GM12878 (cell line): Measurements from ENCODE around the gene PBRM1. TPM values are rescaled to one million over a fixed set of nuclear protein-coding genes. Genes with fewer than 3 reads are reported as not detected.
"Not testable (repeated sequence)": the region's sequence is repeated elsewhere in the genome, so short reads cannot be mapped to it uniquely, and the experiment has no call there.

Experiments used
- ATAC-seq: fragments of 200-7000 bp; cut with Tn5 transposase; 3 replicates; pipeline ENCODE4 v1.9.1; 2020; ENCODE audit warnings: mild to moderate bottlenecking, moderate library complexity
- BruUV-seq: library from RNA; stranded (reverse); fragments of 400-500 nt; replicated peaks from 2 replicates; lab custom pipeline; 2021; lab: Mats Ljungman, UMichigan
- CTCF ChIA-PET: fragments of 300-600 bp; sonication (Branson Sonifier 250); formaldehyde crosslinking; extraction: SDS; loops from one replicate; lab custom pipeline; 2021; ENCODE audit warnings: inconsistent platforms; lab: Yijun Ruan, JAX
- POLR2A ChIA-PET: fragments of 350-600 bp; formaldehyde crosslinking; extraction: SDS; loops from one replicate; lab custom pipeline; 2021; ENCODE audit warnings: inconsistent platforms; lab: Charles Lee
- RAD21 ChIA-PET: fragments of 300-600 bp; sonication (Branson Sonifier 250); formaldehyde crosslinking; loops from one replicate; lab custom pipeline; 2023; ENCODE audit warnings: antibody characterized with exemption; ENCODE audit not compliant: unreplicated experiment; lab: Charles Lee
- SMC1A ChIA-PET: fragments of 300-600 bp; sonication (Branson Sonifier 250); formaldehyde crosslinking; loops from one replicate; lab custom pipeline; 2023; ENCODE audit not compliant: unreplicated experiment, uncharacterized antibody; lab: Charles Lee
- DNase-seq: peaks from one replicate; pipeline ENCODE4 v3.0.0-alpha.2; 2011; ENCODE audit warnings: low read depth, low spot score
- FAIRE-seq: peaks from 3 replicates; lab custom pipeline; 2011; peaks lifted over from hg19 to GRCh38; lab: Jason Lieb, UNC
- H2AFZ ChIP-seq: 2 replicates; pipeline ENCODE4 v1.6.0; 2011; ENCODE audit warnings: low read depth, low read length, control low read depth; ENCODE audit not compliant: control insufficient read depth
- H3K27ac ChIP-seq: 2 replicates; pipeline ENCODE4 v1.5.1; 2011; ENCODE audit warnings: control low read depth; ENCODE audit not compliant: control insufficient read depth, insufficient read depth
- H3K27me3 ChIP-seq, 2 experiments: replicated peaks in 1 of 2; 2 replicates each; pipeline versions ENCODE4 v1.6.0 to v1.6.1; 2011; ENCODE audit warnings: low read length in 1 of 2; ENCODE audit not compliant: control insufficient read depth in 2 of 2, insufficient read depth in 2 of 2
- H3K36me3 ChIP-seq, 2 experiments: 2 replicates each; pipeline ENCODE4 v1.5.1; 2011; ENCODE audit warnings: low read length in 1 of 2; ENCODE audit not compliant: control insufficient read depth in 2 of 2, insufficient read depth in 2 of 2
- H3K4me1 ChIP-seq: 2 replicates; pipeline ENCODE4 v1.6.1; 2011; ENCODE audit warnings: mild to moderate bottlenecking, low read length, moderate library complexity, mixed read lengths; ENCODE audit not compliant: control insufficient read depth, insufficient read depth
- H3K4me2 ChIP-seq: 2 replicates; pipeline ENCODE4 v1.6.0; 2011; ENCODE audit warnings: control low read depth; ENCODE audit not compliant: control insufficient read depth, insufficient read depth
- H3K4me3 ChIP-seq: fragments of 200-600 bp; sonication (generic); 2 replicates; pipeline ENCODE4 v1.5.1; 2016
- H3K79me2 ChIP-seq: 2 replicates; pipeline ENCODE4 v1.6.0; 2011; ENCODE audit warnings: low read length; ENCODE audit not compliant: control insufficient read depth, insufficient read depth
- H3K9ac ChIP-seq: 2 replicates; pipeline ENCODE4 v1.8.0; 2011; ENCODE audit warnings: low read length, control low read depth, mixed read lengths; ENCODE audit not compliant: control insufficient read depth, insufficient read depth
- H3K9me3 ChIP-seq: replicated peaks from 3 replicates; pipeline ENCODE4 v1.5.1; 2011; ENCODE audit warnings: mild to moderate bottlenecking, low read length; ENCODE audit not compliant: control insufficient read depth, insufficient read depth
- H4K20me1 ChIP-seq: 2 replicates; pipeline ENCODE4 v1.6.0; 2011; ENCODE audit not compliant: control insufficient read depth, insufficient read depth
- ATF7 ChIP-seq: fragments of 450-650 bp; IDR thresholded peaks from 2 replicates; pipeline ENCODE4 v1.6.1; 2016; ENCODE audit warnings: low read depth, mild to moderate bottlenecking
- RAD21 ChIP-seq: IDR thresholded peaks from 2 replicates; pipeline ENCODE4 v1.6.1; 2011; ENCODE audit warnings: mild to moderate bottlenecking, low read depth, low read length, moderate library complexity; ENCODE audit not compliant: insufficient read depth
- REST ChIP-seq: IDR thresholded peaks from 2 replicates; pipeline ENCODE4 v1.6.1; 2012; ENCODE audit warnings: mild to moderate bottlenecking, low read depth, low read length
- SIN3A ChIP-seq: IDR thresholded peaks from 2 replicates; pipeline ENCODE4 v1.6.1; 2012; ENCODE audit warnings: low read depth, low read length, improper control_type of control experiment
- TCF3 ChIP-seq: IDR thresholded peaks from 2 replicates; pipeline ENCODE4 v1.6.1; 2012; ENCODE audit warnings: low read depth, mild to moderate bottlenecking, low read length, borderline replicate concordance; ENCODE audit not compliant: insufficient read depth
- ZNF384 ChIP-seq: IDR thresholded peaks from 2 replicates; pipeline ENCODE4 v1.6.1; 2012; ENCODE audit warnings: low read depth, mild to moderate bottlenecking, low read length, improper control_type of control experiment, borderline replicate concordance
- WGBS: methylation state at CpG from one replicate; pipeline ENCODE4 v1.1.6; 2016; ENCODE audit warnings: low lambda C conversion rate; ENCODE audit not compliant: insufficient replicate concordance, insufficient coverage; ENCODE audit errors: missing lambda C conversion rate; 5-methylcytosine and 5-hydroxymethylcytosine counted together
- in situ Hi-C: fragments of 300-500 bp; cut with MboI; formaldehyde crosslinking; loops from 9 replicates; pipeline ENCODE4 v1.14.3; 2018; ENCODE audit warnings: mixed read lengths
- intact Hi-C: fragments of 100-400 bp; cut with micrococcal nuclease; formaldehyde crosslinking; loops from one replicate; pipeline ENCODE4 v1.14.2; 2022; ENCODE audit not compliant: unreplicated experiment
- polyA plus RNA-seq, 11 experiments: library from polyadenylated mRNA; depleted of rRNA in 4 of 11; unstranded in 6 of 11; stranded (reverse) in 5 of 11; fragments of >200 nt; fragmentation: Nextera tagmentation in 4 of 11; fragmentation: Illumina TruSeq in 1 of 11; extraction: Ambion mirVana in 4 of 11; extraction: Trizol in 1 of 11; gene quantifications; 1 replicate in 1 of 11; 2 replicates in 10 of 11; pipeline versions ENCODE4 v1.2.1 to v1.2.3, GENCODE V29; 2011 to 2016; ENCODE audit warnings: inconsistent platforms in 2 of 11, missing spikeins in 2 of 11, low read depth in 1 of 11
- total RNA-seq, 4 experiments: library from RNA; depleted of rRNA in 3 of 4; stranded (reverse); fragments of >200 nt in 3 of 4; fragmentation: Illumina TruSeq in 1 of 4; extraction: Trizol in 1 of 4; gene quantifications; 2 replicates each; pipeline versions ENCODE4 v1.2.1 to v1.2.3, GENCODE V29; 2013 to 2021
- TF ChIP-seq, protein P1 (sequence below), 3 experiments: IDR thresholded peaks in 2 of 3; conservative IDR thresholded peaks in 1 of 3; 2 replicates each; pipeline ENCODE4 v1.5.1; 2011; ENCODE audit warnings: low read depth in 3 of 3, low read length in 3 of 3, mild to moderate bottlenecking in 3 of 3, control low read depth in 2 of 3, moderate library complexity in 2 of 3, inconsistent platforms in 1 of 3, mixed read lengths in 1 of 3; ENCODE audit not compliant: control insufficient read depth in 2 of 3, insufficient read depth in 1 of 3; ENCODE audit errors: extremely low read depth in 1 of 3

PBRM1 gene
- total and polyA plus RNA-seq, 10 of the 15 experiments (the other 5 are each of a cell fraction or from before 2014, with no cell fraction given): 8.9 to 88.9 (median 39.3) TPM

GRCh38 chr3:52678265-52679198 is 7.2 kb downstream of the PBRM1 start:
- Histone ChIP-seq H3K79me2 (peaks cover 42% of the 10 kb centered on the region), H3K4me2 (no peak overlapping the region), H3K4me1 (peaks cover 17% of the 10 kb centered on the region), H2AFZ (no peak overlapping the region), H3K27me3 (no peaks in the 10 kb centered on the region), H3K36me3 (peaks cover 1 to 17% of the 10 kb centered on the region in 2 experiments), H3K4me3 (no peak overlapping the region), H4K20me1 (no peaks in the 10 kb centered on the region), H3K9me3 (no peaks in the 10 kb centered on the region), H3K27ac (no peak overlapping the region), H3K9ac (no peak overlapping the region)
- no TSS peak for BruUV-seq
- POLR2A ChIA-PET: interaction anchor here (0.6 to 1.0 kb wide), 3 partner anchors 13 to 116 kb away, joined by 3 to 4 read pairs (median 3); no protein-coding TSS in a partner anchor
- 97% methylated on average over 6 of the region's 6 CpGs for WGBS
- FAIRE-seq (no peak), ATAC-seq (no peak), DNase-seq (no peak)
- intact Hi-C loops: no loop called here
- no peak for TF ChIP-seq TCF3
- no peak for TF ChIP-seq ZNF384
- TF ChIP-seq, protein P1, sequence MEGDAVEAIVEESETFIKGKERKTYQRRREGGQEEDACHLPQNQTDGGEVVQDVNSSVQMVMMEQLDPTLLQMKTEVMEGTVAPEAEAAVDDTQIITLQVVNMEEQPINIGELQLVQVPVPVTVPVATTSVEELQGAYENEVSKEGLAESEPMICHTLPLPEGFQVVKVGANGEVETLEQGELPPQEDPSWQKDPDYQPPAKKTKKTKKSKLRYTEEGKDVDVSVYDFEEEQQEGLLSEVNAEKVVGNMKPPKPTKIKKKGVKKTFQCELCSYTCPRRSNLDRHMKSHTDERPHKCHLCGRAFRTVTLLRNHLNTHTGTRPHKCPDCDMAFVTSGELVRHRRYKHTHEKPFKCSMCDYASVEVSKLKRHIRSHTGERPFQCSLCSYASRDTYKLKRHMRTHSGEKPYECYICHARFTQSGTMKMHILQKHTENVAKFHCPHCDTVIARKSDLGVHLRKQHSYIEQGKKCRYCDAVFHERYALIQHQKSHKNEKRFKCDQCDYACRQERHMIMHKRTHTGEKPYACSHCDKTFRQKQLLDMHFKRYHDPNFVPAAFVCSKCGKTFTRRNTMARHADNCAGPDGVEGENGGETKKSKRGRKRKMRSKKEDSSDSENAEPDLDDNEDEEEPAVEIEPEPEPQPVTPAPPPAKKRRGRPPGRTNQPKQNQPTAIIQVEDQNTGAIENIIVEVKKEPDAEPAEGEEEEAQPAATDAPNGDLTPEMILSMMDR (IDR thresholded peaks at IDR 0.05 in 2 of 3, conservative IDR thresholded peaks at IDR 0.05 in 1 of 3; ENCODE audit: control insufficient read depth in 2 of 3, extremely low read depth in 1 of 3, insufficient read depth in 1 of 3, low read depth in 3 of 3, low read length in 3 of 3): no peak
- no peak for TF ChIP-seq ATF7
- TF ChIP-seq RAD21: no peak
- no peak for TF ChIP-seq SIN3A
- TF ChIP-seq REST: no peak
- SMC1A ChIA-PET: interaction anchor here (0.9 to 1.7 kb wide), 4 partner anchors 8 to 28 kb away, joined by 3 to 4 read pairs (median 4); no protein-coding TSS in a partner anchor
- RAD21 ChIA-PET: interaction anchor here (0.8 kb wide), 1 partner anchor 10 kb away, joined by 3 read pairs; no protein-coding TSS in a partner anchor
- CTCF ChIA-PET: interaction anchor here (0.5 to 1.1 kb wide), 2 partner anchors 15 to 17 kb away, joined by 3 read pairs; no protein-coding TSS in a partner anchor
- in situ Hi-C loops: no loop called here

DNA sequence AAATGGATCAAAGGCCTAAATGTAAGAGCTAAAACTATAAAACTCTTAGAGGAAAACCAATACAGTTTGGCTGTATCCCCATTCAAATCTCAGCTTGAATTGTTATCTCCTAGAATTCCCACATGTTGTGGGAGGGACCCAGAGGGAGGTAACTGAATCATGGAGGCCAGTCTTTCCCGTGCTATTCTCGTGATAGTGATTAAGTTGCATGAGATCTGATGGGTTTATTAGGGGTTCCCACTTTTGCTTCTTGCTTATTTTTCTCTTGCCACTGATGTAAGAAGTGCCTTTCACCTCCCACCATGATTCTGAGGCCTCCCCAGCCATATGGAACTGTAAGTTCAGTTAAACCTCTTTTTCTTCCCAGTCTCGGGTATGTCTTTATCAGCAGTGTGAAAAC is 9.5 kb downstream of the PBRM1 start:
- RAD21 ChIA-PET, H3K9me3 ChIP-seq, H2AFZ ChIP-seq, H3K9ac ChIP-seq, FAIRE-seq, H3K4me2 ChIP-seq, BruUV-seq, DNase-seq, H3K27ac ChIP-seq, H3K27me3 ChIP-seq, H4K20me1 ChIP-seq, CTCF ChIA-PET, in situ Hi-C loops, intact Hi-C loops, POLR2A ChIA-PET, H3K4me3 ChIP-seq, SMC1A ChIA-PET, ATAC-seq: not testable (repeated sequence)
- Histone ChIP-seq H3K4me1 (peaks cover 19% of the 10 kb centered on the region), H3K79me2 (peaks cover 19% of the 10 kb centered on the region), H3K36me3 (peaks cover 1 to 27% of the 10 kb centered on the region in 2 experiments)
- 98% methylated on average over 3 of the region's 3 CpGs for WGBS
